ENCODE measurements around the gene RNF181. TPM values are rescaled to one million over a fixed set of nuclear protein-coding genes. Genes with fewer than 3 reads are reported as not detected.

Gene RNF181
- total and polyA plus RNA-seq, 2 of the 13 experiments (the other 11 are each of a cell fraction or from before 2014, with no cell fraction given), result 224 to 578 TPM

DNA sequence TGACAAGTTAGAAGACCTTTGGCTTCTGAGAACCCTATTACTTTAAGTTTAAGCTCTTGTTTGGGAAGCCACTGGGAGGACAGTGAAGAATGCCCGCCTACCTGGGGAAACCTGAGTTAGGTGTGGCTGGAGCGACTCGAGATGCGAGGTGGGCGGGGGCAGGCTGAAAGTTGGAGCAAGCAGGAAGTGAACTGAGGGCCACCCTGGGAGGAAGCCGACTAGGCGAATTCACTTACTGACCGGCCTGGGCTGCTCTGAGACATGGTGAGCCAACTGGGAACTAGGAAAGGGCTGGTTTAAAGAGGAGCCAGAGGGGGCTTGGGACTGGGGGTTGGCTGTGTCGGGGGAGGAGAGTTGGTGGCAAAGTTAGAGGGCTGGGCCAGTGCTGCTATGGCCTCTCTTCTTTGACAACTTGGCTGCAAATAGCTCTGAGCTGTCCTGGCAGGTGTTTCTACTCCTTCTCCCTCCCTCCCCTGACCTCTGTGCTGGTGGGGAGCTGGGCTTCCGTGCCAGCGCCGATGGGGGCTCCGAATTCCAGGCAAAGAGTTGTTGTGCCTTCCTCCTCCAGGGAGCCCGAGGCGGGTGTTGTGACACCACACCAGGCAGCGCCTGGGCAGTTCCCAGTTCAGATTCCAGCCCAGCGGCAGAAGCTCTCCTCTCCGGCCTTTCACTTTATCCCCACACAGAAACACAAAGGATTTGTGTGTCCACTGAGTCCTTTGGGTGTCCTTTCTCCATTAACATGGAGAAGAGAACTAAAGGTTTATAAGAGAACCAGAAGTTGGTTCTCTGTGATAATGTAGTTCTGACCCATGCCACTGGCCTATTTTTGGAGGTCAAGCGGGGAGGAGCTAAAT is 17.9 kb upstream of the RNF181 start, which contains the start of gene VAMP8 (continued):
- TF ChIP-seq RBM39 (IDR thresholded peaks at IDR 0.05; ENCODE audit: low read depth, low read length, poor library complexity, severe bottlenecking) (no peak), ZNF317 (CRISPR knock-in tag; IDR thresholded peaks at IDR 0.05) (no peak), PHF20 (CRISPR knock-in tag; IDR thresholded peaks at IDR 0.05) (no peak; the same call in 1 of the 2 replicates), ATRX (CRISPR knock-in tag; IDR thresholded peaks at IDR 0.05; ENCODE audit: borderline replicate concordance) (no peak), ZNF274 (CRISPR knock-in tag; IDR thresholded peaks at IDR 0.05) (peak; percentile 71; the same call in 1 of the 2 replicates), KAT7 (CRISPR knock-in tag; IDR thresholded peaks at IDR 0.05; ENCODE audit: borderline replicate concordance) (no peak), GATAD1 (CRISPR knock-in tag; IDR thresholded peaks at IDR 0.05) (no peak)
- TF ChIP-seq, protein P1, sequence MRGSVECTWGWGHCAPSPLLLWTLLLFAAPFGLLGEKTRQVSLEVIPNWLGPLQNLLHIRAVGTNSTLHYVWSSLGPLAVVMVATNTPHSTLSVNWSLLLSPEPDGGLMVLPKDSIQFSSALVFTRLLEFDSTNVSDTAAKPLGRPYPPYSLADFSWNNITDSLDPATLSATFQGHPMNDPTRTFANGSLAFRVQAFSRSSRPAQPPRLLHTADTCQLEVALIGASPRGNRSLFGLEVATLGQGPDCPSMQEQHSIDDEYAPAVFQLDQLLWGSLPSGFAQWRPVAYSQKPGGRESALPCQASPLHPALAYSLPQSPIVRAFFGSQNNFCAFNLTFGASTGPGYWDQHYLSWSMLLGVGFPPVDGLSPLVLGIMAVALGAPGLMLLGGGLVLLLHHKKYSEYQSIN (CRISPR knock-in tag; IDR thresholded peaks at IDR 0.05; ENCODE audit: borderline replicate concordance), result no peak
- TF ChIP-seq, protein P2, sequence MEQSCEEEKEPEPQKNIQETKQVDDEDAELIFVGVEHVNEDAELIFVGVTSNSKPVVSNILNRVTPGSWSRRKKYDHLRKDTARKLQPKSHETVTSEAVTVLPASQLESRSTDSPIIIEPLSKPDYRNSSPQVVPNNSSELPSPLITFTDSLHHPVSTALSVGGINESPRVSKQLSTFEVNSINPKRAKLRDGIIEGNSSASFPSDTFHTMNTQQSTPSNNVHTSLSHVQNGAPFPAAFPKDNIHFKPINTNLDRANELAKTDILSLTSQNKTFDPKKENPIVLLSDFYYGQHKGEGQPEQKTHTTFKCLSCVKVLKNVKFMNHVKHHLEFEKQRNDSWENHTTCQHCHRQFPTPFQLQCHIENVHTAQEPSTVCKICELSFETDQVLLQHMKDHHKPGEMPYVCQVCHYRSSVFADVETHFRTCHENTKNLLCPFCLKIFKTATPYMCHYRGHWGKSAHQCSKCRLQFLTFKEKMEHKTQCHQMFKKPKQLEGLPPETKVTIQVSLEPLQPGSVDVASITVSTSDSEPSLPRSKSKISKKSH (CRISPR knock-in tag; IDR thresholded peaks at IDR 0.05; ENCODE audit: borderline replicate concordance), result 0 out of 2 replicates have a peak, but pooled peaks have one; percentile 70
